Lower leg skin (tissue), 3 donors: ENCODE measurements around the gene ACER3.

Source experiments
- CTCF ChIP-seq, 3 donors: fragments of 450-650 bp; IDR thresholded peaks; one replicate each; pipeline ENCODE4 v1.5.1; 2016; ENCODE audit warnings: antibody characterized with exemption in 3 of 3, mild to moderate bottlenecking in 3 of 3, moderate library complexity in 2 of 3
- POLR2A ChIP-seq, 2 donors: fragments of 450-650 bp; IDR thresholded peaks; one replicate each; pipeline ENCODE4 v1.6.1; 2016 to 2017; ENCODE audit warnings: antibody characterized with exemption in 2 of 2, mild to moderate bottlenecking in 1 of 2, moderate library complexity in 1 of 2

- TF ChIP-seq CTCF (IDR thresholded peaks at IDR 0.05) = no peak
- TF ChIP-seq POLR2A (IDR thresholded peaks at IDR 0.05) = no peak
Measured at GRCh38 chr11:76978818-76979217, 118.1 kb downstream of the ACER3 start.
